GM12892 (cell line): ENCODE results near the gene CSK.

Experiments
- POLR2A ChIP-seq: IDR thresholded peaks from 2 replicates; pipeline ENCODE4 v1.6.1; 2011; ENCODE audit warnings: low read depth, low read length, control low read depth
- POLR2AphosphoS5 ChIP-seq: IDR thresholded peaks from 2 replicates; pipeline ENCODE4 v1.6.1; 2011; ENCODE audit warnings: low read depth, low read length, control low read depth

DNA sequence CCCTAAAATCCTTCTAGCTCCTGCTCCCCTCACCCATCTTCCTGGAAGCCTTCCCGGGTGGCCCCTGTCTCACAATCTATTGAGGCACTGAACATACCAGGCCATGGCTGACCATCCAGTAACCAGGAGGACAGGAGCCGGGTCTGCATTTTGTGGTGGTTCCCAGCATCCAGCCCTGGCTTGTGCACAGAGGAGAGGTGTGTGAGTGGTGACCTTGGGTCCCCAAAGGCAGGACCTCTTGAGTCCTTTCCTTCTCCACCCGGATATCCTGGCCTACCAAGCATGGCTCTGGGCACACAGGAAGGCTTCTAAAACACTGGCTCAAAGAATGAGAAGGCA lies 7.8 kb downstream of the CSK start:
- TF ChIP-seq POLR2A = no peak
- no peak; the same call in 1 of the 2 replicates for TF ChIP-seq POLR2AphosphoS5
